GM18867 (cell line): Measurements from ENCODE around the gene FGF13.
A peak's percentile ranks its signal among the peaks of the same experiment; 100 is the strongest.

Experiments
- ATAC-seq: cut with Tn5 transposase; IDR thresholded peaks from one replicate; pipeline ENCODE4 v1.9.1; 2021; ENCODE audit warnings: mild to moderate bottlenecking, moderate library complexity; ENCODE audit not compliant: unreplicated experiment

The FGF13 gene

GRCh38 chrX:138711399-138712347 is at the start of gene FGF13:
TSS of gene FGF13 (minus strand) at chrX:138711717. CDS start at chrX:138711003, 714 bp downstream.
- ATAC-seq, result no peak

- ATAC-seq, result no peak
Measured at GRCh38 chrX:138759217-138759943, 47.9 kb upstream of the FGF13 start.

- no peak for ATAC-seq
Measured at GRCh38 chrX:138756234-138756633, 44.7 kb upstream of the FGF13 start.

GRCh38 chrX:138754861-138755260 is 43.3 kb upstream of the FGF13 start:
- no peak for ATAC-seq

- ATAC-seq, result no peak
Measured at GRCh38 chrX:138748480-138748879, 37.0 kb upstream of the FGF13 start.

- peak; percentile 86 for ATAC-seq
Measured at GRCh38 chrX:138745196-138745595, 33.7 kb upstream of the FGF13 start.

GRCh38 chrX:138742217-138742616 is 30.7 kb upstream of the FGF13 start:
- ATAC-seq, result no peak

GRCh38 chrX:138740341-138740740 is 28.8 kb upstream of the FGF13 start:
- no peak for ATAC-seq

GRCh38 chrX:138723301-138723700 is 11.8 kb upstream of the FGF13 start:
- no peak for ATAC-seq

GRCh38 chrX:138719396-138719795 is 7.9 kb upstream of the FGF13 start:
- ATAC-seq, result no peak

- ATAC-seq, result no peak
Measured at GRCh38 chrX:138718941-138719340, 7.4 kb upstream of the FGF13 start.

- ATAC-seq, result no peak
Measured at GRCh38 chrX:138710866-138711341, 613 bp downstream of the FGF13 start.

GRCh38 chrX:138709886-138710791 is 1.4 kb downstream of the FGF13 start:
- no peak for ATAC-seq

GRCh38 chrX:138708268-138708667 is 3.2 kb downstream of the FGF13 start:
- no peak for ATAC-seq

GRCh38 chrX:138704596-138704995 is 6.9 kb downstream of the FGF13 start:
- no peak for ATAC-seq

- no peak for ATAC-seq
Measured at GRCh38 chrX:138704101-138704500, 7.4 kb downstream of the FGF13 start.

- ATAC-seq, result no peak
Measured at GRCh38 chrX:138692591-138692990, 18.9 kb downstream of the FGF13 start.

- no peak for ATAC-seq
Measured at GRCh38 chrX:138691186-138691585, 20.3 kb downstream of the FGF13 start.

- ATAC-seq, result no peak
Measured at GRCh38 chrX:138690591-138690990, 20.9 kb downstream of the FGF13 start.

GRCh38 chrX:138683600-138683999 is 27.9 kb downstream of the FGF13 start:
- no peak for ATAC-seq

GRCh38 chrX:138669693-138670092 is 41.8 kb downstream of the FGF13 start:
- no peak for ATAC-seq
